Adrenal gland (tissue), 12 donors: ENCODE results near the gene PDE2A. TPM values are rescaled to one million over a fixed set of nuclear protein-coding genes. Genes with fewer than 3 reads are reported as not detected.

Experiments used
- DNase-seq, 7 donors: peaks; one replicate each; pipeline ENCODE4 v3.0.0-alpha.2; 2019 to 2020
- H3K27ac ChIP-seq, 5 donors: fragments of 200-600 bp; sonication (generic) in 4 of 5; 1 replicate in 3 of 5; 2 replicates in 2 of 5; pipeline versions ENCODE4 v1.5.1 to v1.8.0; 2016 to 2020; ENCODE audit warnings: mild to moderate bottlenecking in 1 of 5
- H3K27me3 ChIP-seq: fragments of 200-600 bp; 2 replicates; pipeline ENCODE4 v1.8.0; 2021
- H3K36me3 ChIP-seq, 2 donors: fragments of 200-600 bp; replicated peaks in 1 of 2; 1 replicate in 1 of 2; 2 replicates in 1 of 2; pipeline versions ENCODE4 v1.5.1 to v1.8.0; 2018 to 2022
- H3K4me1 ChIP-seq, 2 donors: fragments of 200-600 bp; replicated peaks in 1 of 2; 1 replicate in 1 of 2; 2 replicates in 1 of 2; pipeline versions ENCODE4 v1.5.1 to v1.8.0; 2018 to 2021
- H3K4me3 ChIP-seq, 4 donors: fragments of 200-600 bp; sonication (generic) in 3 of 4; one replicate each; pipeline ENCODE4 v1.5.1; 2016 to 2018
- H3K9me3 ChIP-seq, 3 donors: fragments of 200-600 bp; sonication (generic) in 1 of 3; replicated peaks in 1 of 3; 1 replicate in 2 of 3; 2 replicates in 1 of 3; pipeline versions ENCODE4 v1.5.1 to v1.8.0; 2016 to 2021
- POLR2A ChIP-seq, 2 donors: fragments of 450-650 bp; IDR thresholded peaks; one replicate each; pipeline ENCODE4 v1.6.1; 2017; ENCODE audit warnings: antibody characterized with exemption in 2 of 2, mild to moderate bottlenecking in 2 of 2, moderate library complexity in 1 of 2
- WGBS, 4 donors: extraction: QIAGEN DNeasy Blood & Tissue Kit in 2 of 4; methylation state at CpG; one replicate each; pipeline versions ENCODE4 v1.1.5 to v1.1.7; 2013 to 2017; 5-methylcytosine and 5-hydroxymethylcytosine counted together
- intact Hi-C, 2 donors: fragments of 100-400 bp; cut with DNase I; formaldehyde crosslinking; loops; one replicate each; pipeline versions ENCODE4 v1.14.1 to v1.15.0; 2022 to 2023
- polyA plus RNA-seq, 3 donors: library from polyadenylated mRNA; stranded (reverse); fragments of 200-250 nt in 2 of 3; fragments of 350-450 nt in 1 of 3; fragmentation: Illumina TruSeq in 1 of 3; extraction: RNeasy Lipid Tissue Mini Kit (QIAGEN cat#74804) in 1 of 3; gene quantifications; one replicate each; pipeline ENCODE4 v1.2.3, GENCODE V29; 2013 to 2014
- total RNA-seq, 9 donors: library from RNA; depleted of rRNA in 4 of 9; stranded (reverse); fragments of >200 nt in 4 of 9; fragments of 120-200 nt in 1 of 9; fragmentation: NEBNext Ultra II Directional in 1 of 9; extraction: Animal tissue kit (Norgen Biotek cat#: 25700) in 1 of 9; gene quantifications; one replicate each; pipeline versions ENCODE4 v1.1.0 to v1.2.4, GENCODE V29; 2013 to 2023
- TF ChIP-seq, protein P1 (sequence below), 6 experiments: fragments of 450-650 bp in 4 of 6; fragments of 200-600 bp in 2 of 6; sonication (generic) in 1 of 6; IDR thresholded peaks; 1 replicate in 5 of 6; 2 replicates in 1 of 6; pipeline versions ENCODE4 v1.5.1 to v1.8.0; 2016 to 2021; ENCODE audit warnings: antibody characterized with exemption in 6 of 6, mild to moderate bottlenecking in 2 of 6, moderate library complexity in 1 of 6
- donor health status: healthy with polysubstance abuse.
- donor health status: Bipolar disorder and iron deficiency.
- donor health status: DM: yes; HTN: yes; CAD: no.
- donor health status: DM: no; HTN: no; CAD: no.
- donor health status: DM: no; HTN: no; CAD: no.
- donor health status: DM: yes; HTN: yes; CAD: no.

PDE2A gene
- total and polyA plus RNA-seq, 12 donors, result 11.5 to 226 (median 67.6) TPM

- H3K4me3 ChIP-seq, result peak overlapping the region in 1 of 4 donors; percentile 67
Observed at GRCh38 chr11:72719551-72719950, 45.3 kb upstream of the PDE2A start.

DNA sequence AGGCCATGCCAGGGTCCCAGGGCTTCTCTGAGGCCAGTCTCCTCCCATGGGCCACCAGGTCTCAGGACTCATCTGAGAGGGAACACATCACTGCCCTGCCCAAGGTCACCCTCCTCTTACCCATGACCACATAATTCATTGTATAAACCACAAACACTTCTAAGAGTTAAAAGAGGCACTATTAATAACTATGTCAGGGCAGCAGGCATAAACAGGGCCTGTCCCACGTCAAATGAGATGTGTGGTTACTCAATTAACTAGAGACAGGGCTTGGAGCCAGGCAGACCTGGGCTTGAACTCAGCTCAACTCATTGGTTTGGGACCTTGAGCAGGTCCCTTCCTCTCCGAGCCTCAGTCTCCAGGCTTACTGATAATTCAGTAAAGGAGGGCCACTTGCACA lies 44.9 kb upstream of the PDE2A start:
- 3 to 24% (median 22%) methylated on average over 2 of the region's 2 CpGs for WGBS, 4 donors
- Histone ChIP-seq H3K36me3 (peaks cover 0 to 12% of the 10 kb centered on the region in 2 donors), H3K27ac (peak overlapping the region; percentile 47 to 90 (median 67)), H3K9me3 (no peaks in the 10 kb centered on the region), H3K4me3 (peak overlapping the region in 1 of 4 donors; percentile 4), H3K27me3 (no peaks in the 10 kb centered on the region), H3K4me1 (peaks cover 41 to 69% of the 10 kb centered on the region in 2 donors)
- peak in 6 of 7 donors; percentile 50 to 94 (median 74) for DNase-seq
- intact Hi-C loops, result loop anchor here in 1 of 2 donors (10.0 kb wide), 1 partner anchor 456 kb away; no protein-coding TSS in a partner anchor
- peak in 1 of 2 donors; percentile 27 for TF ChIP-seq POLR2A (IDR thresholded peaks at IDR 0.05)
- TF ChIP-seq, protein P1, sequence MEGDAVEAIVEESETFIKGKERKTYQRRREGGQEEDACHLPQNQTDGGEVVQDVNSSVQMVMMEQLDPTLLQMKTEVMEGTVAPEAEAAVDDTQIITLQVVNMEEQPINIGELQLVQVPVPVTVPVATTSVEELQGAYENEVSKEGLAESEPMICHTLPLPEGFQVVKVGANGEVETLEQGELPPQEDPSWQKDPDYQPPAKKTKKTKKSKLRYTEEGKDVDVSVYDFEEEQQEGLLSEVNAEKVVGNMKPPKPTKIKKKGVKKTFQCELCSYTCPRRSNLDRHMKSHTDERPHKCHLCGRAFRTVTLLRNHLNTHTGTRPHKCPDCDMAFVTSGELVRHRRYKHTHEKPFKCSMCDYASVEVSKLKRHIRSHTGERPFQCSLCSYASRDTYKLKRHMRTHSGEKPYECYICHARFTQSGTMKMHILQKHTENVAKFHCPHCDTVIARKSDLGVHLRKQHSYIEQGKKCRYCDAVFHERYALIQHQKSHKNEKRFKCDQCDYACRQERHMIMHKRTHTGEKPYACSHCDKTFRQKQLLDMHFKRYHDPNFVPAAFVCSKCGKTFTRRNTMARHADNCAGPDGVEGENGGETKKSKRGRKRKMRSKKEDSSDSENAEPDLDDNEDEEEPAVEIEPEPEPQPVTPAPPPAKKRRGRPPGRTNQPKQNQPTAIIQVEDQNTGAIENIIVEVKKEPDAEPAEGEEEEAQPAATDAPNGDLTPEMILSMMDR (IDR thresholded peaks at IDR 0.05), result no peak

More at GRCh38 chr11:72719551-72719950, 45.3 kb upstream of the PDE2A start:
- H3K27me3 ChIP-seq, result no peaks in the 10 kb centered on the region
- TF ChIP-seq POLR2A (IDR thresholded peaks at IDR 0.05), result no peak
- TF ChIP-seq, protein P1 (IDR thresholded peaks at IDR 0.05), result no peak
- H3K36me3 ChIP-seq, result peaks cover 0 to 12% of the 10 kb centered on the region in 2 donors
- 52 to 69% (median 54%) methylated on average over 4 of the region's 4 CpGs for WGBS, 4 donors
- DNase-seq, result peak in 1 of 7 donors; percentile 52
- H3K9me3 ChIP-seq, result no peaks in the 10 kb centered on the region
- peak overlapping the region; percentile 47 to 90 (median 67) for H3K27ac ChIP-seq
- intact Hi-C loops, result loop anchor here in 1 of 2 donors (10.0 kb wide), 1 partner anchor 455 kb away; no protein-coding TSS in a partner anchor
- H3K4me1 ChIP-seq, result peaks cover 41 to 68% of the 10 kb centered on the region in 2 donors

GRCh38 chr11:72718101-72718501 lies 43.9 kb upstream of the PDE2A start:
- intact Hi-C loops, result loop anchor here in 1 of 2 donors (10.0 kb wide), 1 partner anchor 457 kb away; no protein-coding TSS in a partner anchor
- Histone ChIP-seq H3K27me3 (no peaks in the 10 kb centered on the region), H3K4me1 (peaks cover 41 to 72% of the 10 kb centered on the region in 2 donors), H3K27ac (peak overlapping the region in 2 of 5 donors; percentile 85 to 90), H3K36me3 (peaks cover 0 to 12% of the 10 kb centered on the region in 2 donors), H3K9me3 (no peaks in the 10 kb centered on the region), H3K4me3 (no peak overlapping the region)
- TF ChIP-seq, protein P1 (IDR thresholded peaks at IDR 0.05), result no peak
- TF ChIP-seq POLR2A (IDR thresholded peaks at IDR 0.05), result no peak
- 80 to 86% (median 83%) methylated on average over 8 to 9 of the region's 9 CpGs for WGBS, 4 donors
- no peak for DNase-seq

GRCh38 chr11:72716788-72717435 lies 42.7 kb upstream of the PDE2A start:
- DNase-seq, result no peak
- intact Hi-C loops, result loop anchor here in 1 of 2 donors (10.0 kb wide), 1 partner anchor 458 kb away; no protein-coding TSS in a partner anchor
- TF ChIP-seq POLR2A (IDR thresholded peaks at IDR 0.05), result no peak
- TF ChIP-seq, protein P1 (IDR thresholded peaks at IDR 0.05), result no peak
- H3K27ac ChIP-seq, result peak overlapping the region in 1 of 5 donors; percentile 85
- no peaks in the 10 kb centered on the region for H3K27me3 ChIP-seq
- peaks cover 0 to 15% of the 10 kb centered on the region in 2 donors for H3K36me3 ChIP-seq
- H3K4me1 ChIP-seq, result peaks cover 31 to 73% of the 10 kb centered on the region in 2 donors
- no peaks in the 10 kb centered on the region for H3K9me3 ChIP-seq
- WGBS, 4 donors, result 60 to 86% (median 84%) methylated on average over 3 to 14 of the region's 14 CpGs
- no peak overlapping the region for H3K4me3 ChIP-seq
